ENCODE measurements around the gene STRIP1. TPM values are rescaled to one million over a fixed set of nuclear protein-coding genes. Genes with fewer than 3 reads are reported as not detected.

STRIP1 gene
- total and polyA plus RNA-seq, 2 donors (not counting 3 experiments of a cell fraction or from before 2014, with no cell fraction given), result 26.2 to 42.1 TPM

DNA sequence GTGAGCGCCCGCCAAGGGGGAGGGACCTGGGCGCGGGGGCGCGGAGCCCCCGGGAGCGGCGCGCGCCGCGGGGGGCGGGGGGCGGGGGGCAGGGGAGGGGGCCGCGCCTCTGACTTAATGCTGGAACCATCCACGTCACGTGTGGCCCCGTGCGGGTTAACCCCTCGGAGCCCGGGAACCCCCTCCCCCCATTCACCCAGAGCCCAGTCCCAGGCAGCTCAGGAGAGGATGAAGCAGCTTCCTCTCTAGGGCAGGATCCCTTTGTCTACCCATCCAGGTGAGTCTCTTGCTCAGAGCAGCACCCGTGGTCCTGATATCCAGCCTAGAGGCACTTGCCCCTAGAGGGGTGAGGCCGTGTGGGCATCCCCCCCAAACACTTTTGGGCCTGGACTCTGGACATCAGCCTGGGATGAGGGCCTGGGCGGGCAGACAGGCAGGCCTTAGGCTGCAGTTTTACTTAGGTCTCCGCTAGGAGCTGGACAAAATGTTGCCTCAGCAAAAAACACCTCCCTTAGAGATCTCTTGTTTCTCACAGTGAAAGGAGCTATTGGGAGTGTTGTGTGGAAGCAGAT is 36.3 kb downstream of the STRIP1 start, which contains the start of gene ALX3:
TSS of gene ALX3 (minus strand) at position 2 of the 572 bp plus-strand sequence. CDS start 60 bp downstream, outside the sequence.
- no peaks in the 10 kb centered on the region for H3K9me3 ChIP-seq (replicated peaks; ENCODE audit: control insufficient read depth, insufficient read depth, low read length)
- FAIRE-seq (peak; percentile 28), DNase-seq (ENCODE audit: low read depth, low spot score) (no peak)
- dilution Hi-C loops (cut with MboI; ENCODE audit: extremely low pct_ligation_motif_present, low sequenced_read_pairs), result no loop called here
- no TSS peak for BruUV-seq (replicated peaks)
- no peaks in the 10 kb centered on the region for H3K36me3 ChIP-seq (ENCODE audit: control insufficient read depth in 2 of 2, extremely low read depth in 1 of 2, insufficient read depth in 2 of 2, low read length in 2 of 2)
- no peak within 1 kb of the TSS for H3K4me2 ChIP-seq (ENCODE audit: insufficient read depth, low read length)
- ChIA-PET POLR2A (no interaction called here), CTCF (interaction anchor here (1.1 to 4.4 kb wide), 6 partner anchors 11 to 389 kb away, joined by 3 to 23 read pairs (median 4); no protein-coding TSS in a partner anchor)
- no peaks in the 10 kb centered on the region for H3K79me2 ChIP-seq (ENCODE audit: control insufficient read depth, insufficient read depth, low read length)
- no peak within 1 kb of the TSS for H3K4me3 ChIP-seq (replicated peaks in 1 of 3; ENCODE audit: insufficient read depth in 1 of 3, low read depth in 1 of 3, low read length in 3 of 3)
- peaks cover 76 to 89% of the 10 kb centered on the region in 2 experiments for H3K27me3 ChIP-seq (ENCODE audit: control insufficient read depth in 2 of 2, insufficient read depth in 2 of 2, low read length in 2 of 2)
- no peaks in the 10 kb centered on the region for H4K20me1 ChIP-seq (replicated peaks; ENCODE audit: control insufficient read depth, extremely low read depth, insufficient read depth, low read length)
- H3K27ac ChIP-seq (ENCODE audit: insufficient read depth, low read depth, low read length), result no peak within 1 kb of the TSS
- intact Hi-C loops (cut with micrococcal nuclease), result no loop called here
- no peaks in the 10 kb centered on the region for H3K4me1 ChIP-seq (ENCODE audit: control insufficient read depth, extremely low read depth, insufficient read depth, low read length)
- no peaks in the 10 kb centered on the region for H3K9me1 ChIP-seq (replicated peaks; ENCODE audit: control insufficient read depth, extremely low read depth, insufficient read depth, low read length)
- no peak within 1 kb of the TSS for H2AFZ ChIP-seq (ENCODE audit: low read depth, low read length)
- TF ChIP-seq, protein P1, sequence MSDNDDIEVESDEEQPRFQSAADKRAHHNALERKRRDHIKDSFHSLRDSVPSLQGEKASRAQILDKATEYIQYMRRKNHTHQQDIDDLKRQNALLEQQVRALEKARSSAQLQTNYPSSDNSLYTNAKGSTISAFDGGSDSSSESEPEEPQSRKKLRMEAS (IDR thresholded peaks at IDR 0.05; ENCODE audit: insufficient read depth, insufficient read length), result no peak
- TF ChIP-seq POLR2AphosphoS5 (IDR thresholded peaks at IDR 0.05; ENCODE audit: insufficient read depth, low read depth, low read length), result no peak
- no peak for TF ChIP-seq MYC (IDR thresholded peaks at IDR 0.05; ENCODE audit: low read depth, low read length)
- TF ChIP-seq JUN (IDR thresholded peaks at IDR 0.05; ENCODE audit: borderline replicate concordance, insufficient read depth, insufficient read length, low read depth), result no peak
- no peak for TF ChIP-seq FOS (IDR thresholded peaks at IDR 0.05; ENCODE audit: borderline replicate concordance, insufficient read depth, low read length)
- TF ChIP-seq GATA2 (IDR thresholded peaks at IDR 0.05; ENCODE audit: insufficient read depth, insufficient read length, low read depth, low read length), result no peak
- TF ChIP-seq, protein P2, sequence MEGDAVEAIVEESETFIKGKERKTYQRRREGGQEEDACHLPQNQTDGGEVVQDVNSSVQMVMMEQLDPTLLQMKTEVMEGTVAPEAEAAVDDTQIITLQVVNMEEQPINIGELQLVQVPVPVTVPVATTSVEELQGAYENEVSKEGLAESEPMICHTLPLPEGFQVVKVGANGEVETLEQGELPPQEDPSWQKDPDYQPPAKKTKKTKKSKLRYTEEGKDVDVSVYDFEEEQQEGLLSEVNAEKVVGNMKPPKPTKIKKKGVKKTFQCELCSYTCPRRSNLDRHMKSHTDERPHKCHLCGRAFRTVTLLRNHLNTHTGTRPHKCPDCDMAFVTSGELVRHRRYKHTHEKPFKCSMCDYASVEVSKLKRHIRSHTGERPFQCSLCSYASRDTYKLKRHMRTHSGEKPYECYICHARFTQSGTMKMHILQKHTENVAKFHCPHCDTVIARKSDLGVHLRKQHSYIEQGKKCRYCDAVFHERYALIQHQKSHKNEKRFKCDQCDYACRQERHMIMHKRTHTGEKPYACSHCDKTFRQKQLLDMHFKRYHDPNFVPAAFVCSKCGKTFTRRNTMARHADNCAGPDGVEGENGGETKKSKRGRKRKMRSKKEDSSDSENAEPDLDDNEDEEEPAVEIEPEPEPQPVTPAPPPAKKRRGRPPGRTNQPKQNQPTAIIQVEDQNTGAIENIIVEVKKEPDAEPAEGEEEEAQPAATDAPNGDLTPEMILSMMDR (IDR thresholded peaks at IDR 0.05; ENCODE audit: extremely low read depth in 1 of 2, insufficient read depth in 1 of 2, low read depth in 1 of 2, low read length in 2 of 2), result no peak
- no peak for TF ChIP-seq POLR2A (IDR thresholded peaks at IDR 0.05; ENCODE audit: low read depth, low read length)
- no peak for TF ChIP-seq EZH2 (IDR thresholded peaks at IDR 0.05; ENCODE audit: borderline replicate concordance, low read depth, low read length, severe bottlenecking)
- H3K9ac ChIP-seq (replicated peaks; ENCODE audit: extremely low read depth, insufficient read depth, low read length), result no peak within 1 kb of the TSS

Data from endothelial cell of umbilical vein (primary cell).